H1 (cell line): ENCODE data around the gene SLC38A5. TPM values are rescaled to one million over a fixed set of nuclear protein-coding genes. Genes with fewer than 3 reads are reported as not detected.

Experiments
- CTCF ChIA-PET: fragments of 300-600 bp; sonication (Branson Sonifier 250); formaldehyde crosslinking; loops from one replicate; lab custom pipeline; 2021; ENCODE audit not compliant: partially characterized antibody; lab: Charles Lee
- POLR2A ChIA-PET: fragments of 300-600 bp; sonication (Branson Sonifier 250); formaldehyde crosslinking; loops from one replicate; lab custom pipeline; 2021; ENCODE audit warnings: inconsistent platforms; ENCODE audit not compliant: partially characterized antibody; lab: Charles Lee
- DNase-seq, 2 experiments: peaks; one replicate each; pipeline versions ENCODE4 v3.0.0 to v3.0.0-alpha.2; 2010 to 2022; ENCODE audit warnings: low spot score in 2 of 2, low read depth in 1 of 2, mixed read lengths in 1 of 2
- FAIRE-seq: peaks from 2 replicates; lab custom pipeline; 2011; peaks lifted over from hg19 to GRCh38; lab: Jason Lieb, UNC
- H2AFZ ChIP-seq: 2 replicates; pipeline ENCODE4 v1.8.1; 2012; ENCODE audit warnings: low read length, inconsistent platforms
- H2AK5ac ChIP-seq: 2 replicates; pipeline ENCODE4 v1.6.1; 2013; ENCODE audit warnings: low read depth, low read length
- H2BK120ac ChIP-seq: replicated peaks from 2 replicates; pipeline ENCODE3; 2013; ENCODE audit warnings: low read depth, low read length, inconsistent platforms
- H2BK12ac ChIP-seq: 2 replicates; pipeline ENCODE4 v1.6.1; 2013; ENCODE audit warnings: low read depth, low read length
- H2BK15ac ChIP-seq: 2 replicates; pipeline ENCODE4 v1.6.1; 2013; ENCODE audit warnings: low read length
- H2BK20ac ChIP-seq: 2 replicates; pipeline ENCODE4 v1.6.1; 2013; ENCODE audit warnings: low read length
- H2BK5ac ChIP-seq: 2 replicates; pipeline ENCODE4 v1.6.1; 2013; ENCODE audit warnings: low read depth, low read length
- H3K14ac ChIP-seq: 2 replicates; pipeline ENCODE4 v1.6.1; 2013; ENCODE audit warnings: inconsistent platforms; ENCODE audit not compliant: insufficient read length
- H3K18ac ChIP-seq: 2 replicates; pipeline ENCODE4 v1.6.1; 2013; ENCODE audit warnings: low read length; ENCODE audit errors: extremely low read depth
- H3K23ac ChIP-seq: 2 replicates; pipeline ENCODE4 v1.6.1; 2013; ENCODE audit warnings: inconsistent platforms; ENCODE audit not compliant: insufficient read length
- H3K23me2 ChIP-seq: 2 replicates; pipeline ENCODE4 v1.6.1; 2013; ENCODE audit warnings: low read depth, low read length
- H3K27ac ChIP-seq: 2 replicates; pipeline ENCODE4 v1.6.1; 2011; ENCODE audit warnings: low read depth, low read length, inconsistent platforms
- H3K27me3 ChIP-seq, 4 experiments: replicated peaks in 1 of 4; 1 replicate in 1 of 4; 2 replicates in 3 of 4; pipeline versions ENCODE4 v1.6.1 to v1.8.1; 2011 to 2013; ENCODE audit warnings: low read length in 3 of 4, mild to moderate bottlenecking in 3 of 4, inconsistent platforms in 2 of 4, mixed read lengths in 2 of 4, moderate library complexity in 1 of 4; ENCODE audit not compliant: control insufficient read depth in 3 of 4, insufficient read depth in 3 of 4; ENCODE audit errors: extremely low read depth in 1 of 4
- H3K36me3 ChIP-seq, 4 experiments: 2 replicates each; pipeline versions ENCODE4 v1.6.1 to v1.8.1; 2011 to 2013; ENCODE audit warnings: mild to moderate bottlenecking in 4 of 4, low read length in 3 of 4, moderate library complexity in 2 of 4, control low read depth in 1 of 4, inconsistent platforms in 1 of 4; ENCODE audit not compliant: insufficient read depth in 4 of 4, control insufficient read depth in 2 of 4
- H3K4ac ChIP-seq: replicated peaks from 2 replicates; pipeline ENCODE3; 2013; ENCODE audit warnings: low read length, low read depth, mixed read lengths, inconsistent platforms; ENCODE audit not compliant: insufficient read length
- H3K4me1 ChIP-seq, 4 experiments: replicated peaks in 1 of 4; 1 replicate in 1 of 4; 2 replicates in 3 of 4; pipeline versions ENCODE4 v1.6.1 to v1.8.1; 2011 to 2013; ENCODE audit warnings: low read length in 3 of 4, inconsistent platforms in 2 of 4, mixed read lengths in 1 of 4; ENCODE audit not compliant: insufficient read depth in 4 of 4, control insufficient read depth in 3 of 4
- H3K4me2 ChIP-seq, 2 experiments: 2 replicates each; pipeline versions ENCODE4 v1.6.1 to v1.8.1; 2011 to 2013; ENCODE audit warnings: low read depth in 2 of 2, low read length in 2 of 2, control low read depth in 1 of 2, inconsistent platforms in 1 of 2, mild to moderate bottlenecking in 1 of 2; ENCODE audit not compliant: insufficient read depth in 1 of 2
- H3K4me3 ChIP-seq, 4 experiments: fragments of 200-600, 300-600 bp in 1 of 4; sonication (generic), shearing (Covaris generic), sonication (Bioruptor Twin) in 1 of 4; 2 replicates each; pipeline versions ENCODE4 v1.5.1 to v1.8.1; 2011 to 2016; ENCODE audit warnings: low read length in 4 of 4, low read depth in 3 of 4, control low read depth in 2 of 4, inconsistent platforms in 2 of 4, mild to moderate bottlenecking in 2 of 4, mixed read lengths in 1 of 4, moderate library complexity in 1 of 4; ENCODE audit not compliant: insufficient read depth in 2 of 4; ENCODE audit errors: extremely low read depth in 1 of 4
- H3K56ac ChIP-seq: replicated peaks from 2 replicates; pipeline ENCODE3; 2013; ENCODE audit warnings: low read depth, mild to moderate bottlenecking, mixed read lengths, low read length, inconsistent platforms; ENCODE audit not compliant: insufficient read length
- H3K79me1 ChIP-seq: 2 replicates; pipeline ENCODE4 v1.6.1; 2013; ENCODE audit warnings: low read depth, low read length, control low read depth
- H3K79me2 ChIP-seq, 2 experiments: 2 replicates each; pipeline versions ENCODE4 v1.6.1 to v1.8.1; 2012 to 2013; ENCODE audit warnings: low read length in 2 of 2, mild to moderate bottlenecking in 2 of 2, inconsistent platforms in 1 of 2; ENCODE audit not compliant: insufficient read depth in 2 of 2, control insufficient read depth in 1 of 2
- H3K9ac ChIP-seq, 4 experiments: replicated peaks in 1 of 4; 1 replicate in 1 of 4; 2 replicates in 3 of 4; pipeline versions ENCODE4 v1.6.1 to v1.8.1; 2011 to 2013; ENCODE audit warnings: low read depth in 3 of 4, low read length in 3 of 4, control low read depth in 2 of 4, mild to moderate bottlenecking in 2 of 4, moderate library complexity in 2 of 4, inconsistent platforms in 1 of 4; ENCODE audit errors: extremely low read depth in 1 of 4
- H3K9me3 ChIP-seq, 2 experiments: 2 replicates each; pipeline versions ENCODE4 v1.6.1 to v1.8.1; 2012 to 2013; ENCODE audit warnings: mild to moderate bottlenecking in 2 of 2, moderate library complexity in 2 of 2, control low read depth in 1 of 2, inconsistent platforms in 1 of 2, low read depth in 1 of 2, low read length in 1 of 2, mixed read lengths in 1 of 2; ENCODE audit not compliant: insufficient read depth in 2 of 2
- H4K20me1 ChIP-seq, 2 experiments: replicated peaks in 1 of 2; 2 replicates each; pipeline versions ENCODE3 to v1.8.1; 2011 to 2013; ENCODE audit warnings: inconsistent platforms in 2 of 2, low read length in 2 of 2, mild to moderate bottlenecking in 1 of 2; ENCODE audit not compliant: insufficient read depth in 2 of 2, control insufficient read depth in 1 of 2
- H4K5ac ChIP-seq: 2 replicates; pipeline ENCODE4 v1.6.1; 2013; ENCODE audit warnings: low read length, low read depth, mixed read lengths, inconsistent platforms; ENCODE audit not compliant: insufficient read length
- H4K8ac ChIP-seq: 2 replicates; pipeline ENCODE4 v1.8.0; 2013; ENCODE audit warnings: mild to moderate bottlenecking, moderate library complexity, low read length, inconsistent platforms; ENCODE audit not compliant: insufficient read depth; ENCODE audit errors: extremely low read depth
- H4K91ac ChIP-seq: replicated peaks from 2 replicates; pipeline ENCODE3; 2013; ENCODE audit warnings: low read length, mixed read lengths, inconsistent platforms; ENCODE audit not compliant: insufficient read length
- BRCA1 ChIP-seq: IDR thresholded peaks from 2 replicates; pipeline ENCODE4 v1.6.1; 2012; ENCODE audit warnings: low read depth, low read length, improper control_type of control experiment
- CBX8 ChIP-seq: fragments of 300-800, 300-1000 bp; sonication (generic); IDR thresholded peaks from 2 replicates; pipeline ENCODE4 v1.7.1; 2016; ENCODE audit warnings: low read depth, low read length, borderline replicate concordance
- CHD2 ChIP-seq: IDR thresholded peaks from 2 replicates; pipeline ENCODE4 v1.6.1; 2012; ENCODE audit warnings: low read length, improper control_type of control experiment
- FOSL1 ChIP-seq: IDR thresholded peaks from 2 replicates; pipeline ENCODE4 v1.6.1; 2011; ENCODE audit warnings: mild to moderate bottlenecking, low read depth, low read length, moderate library complexity; ENCODE audit not compliant: insufficient read depth
- GABPA ChIP-seq: IDR thresholded peaks from 2 replicates; pipeline ENCODE4 v1.6.1; 2011; ENCODE audit warnings: mild to moderate bottlenecking, low read length, moderate library complexity, borderline replicate concordance; ENCODE audit not compliant: insufficient read depth
- HDAC2 ChIP-seq, 2 experiments: fragments of 300-600 bp in 1 of 2; sonication (generic) in 1 of 2; IDR thresholded peaks; 2 replicates each; pipeline ENCODE4 v1.6.1; 2011 to 2012; ENCODE audit warnings: low read depth in 2 of 2, low read length in 2 of 2, mild to moderate bottlenecking in 2 of 2, moderate library complexity in 2 of 2, borderline replicate concordance in 1 of 2, inconsistent platforms in 1 of 2
- KDM1A ChIP-seq: fragments of 200-600, 300-600 bp; sonication (generic); IDR thresholded peaks from 2 replicates; pipeline ENCODE4 v1.7.1; 2016; ENCODE audit warnings: mild to moderate bottlenecking, low read length, borderline replicate concordance
- MAFK ChIP-seq: IDR thresholded peaks from 2 replicates; pipeline ENCODE4 v1.6.1; 2012; ENCODE audit warnings: low read depth, mild to moderate bottlenecking, improper control_type of control experiment, low read length
- POU5F1 ChIP-seq: IDR thresholded peaks from 2 replicates; pipeline ENCODE4 v1.6.1; 2011; ENCODE audit warnings: low read depth, mild to moderate bottlenecking, low read length, moderate library complexity
- RAD21 ChIP-seq, 2 experiments: IDR thresholded peaks in 1 of 2; conservative IDR thresholded peaks in 1 of 2; 2 replicates each; pipeline ENCODE4 v1.6.1; 2011; ENCODE audit warnings: low read depth in 2 of 2, low read length in 2 of 2, improper control_type of control experiment in 1 of 2, inconsistent platforms in 1 of 2, mild to moderate bottlenecking in 1 of 2, moderate library complexity in 1 of 2
- SP1 ChIP-seq: IDR thresholded peaks from 2 replicates; pipeline ENCODE4 v1.6.1; 2011; ENCODE audit warnings: low read depth, low read length
- TBP ChIP-seq: IDR thresholded peaks from 2 replicates; pipeline ENCODE4 v1.6.1; 2011; ENCODE audit warnings: low read depth, low read length, improper control_type of control experiment
- ZNF274 ChIP-seq: IDR thresholded peaks from 2 replicates; pipeline ENCODE4 v1.7.0; 2012; ENCODE audit warnings: low read length, borderline replicate concordance; ENCODE audit errors: extremely low read depth
- WGBS, 2 experiments: shearing (Covaris generic) in 1 of 2; methylation state at CpG; one replicate each; pipeline versions ENCODE4 v1.1.6 to v1.1.7; 2013 to 2015; ENCODE audit warnings: low lambda C conversion rate in 2 of 2, mixed read lengths in 2 of 2, inconsistent platforms in 1 of 2, low coverage in 1 of 2, missing lambda C conversion rate in 1 of 2; ENCODE audit not compliant: insufficient replicate concordance in 2 of 2, insufficient coverage in 1 of 2, insufficient read length in 1 of 2; ENCODE audit errors: extremely low coverage in 1 of 2, missing lambda C conversion rate in 1 of 2; 5-methylcytosine and 5-hydroxymethylcytosine counted together
- polyA plus RNA-seq, 7 experiments: library from polyadenylated mRNA; depleted of rRNA in 3 of 7; stranded (reverse) in 5 of 7; unstranded in 2 of 7; fragments of >200 nt in 5 of 7; fragments of 200-250 nt in 2 of 7; gene quantifications; 1 replicate in 5 of 7; 2 replicates in 1 of 7; 4 replicates in 1 of 7; pipeline versions ENCODE4 v1.2.1 to v1.2.3, GENCODE V29; 2011 to 2013; ENCODE audit warnings: missing spikeins in 2 of 7, mixed read lengths in 2 of 7
- total RNA-seq: library from RNA; stranded (reverse); fragmentation: NEBNext Ultra II Directional; extraction: Animal tissue kit (Norgen Biotek cat#: 25700); gene quantifications from 2 replicates; pipeline ENCODE4 v1.2.1, GENCODE V29; 2021
- TF ChIP-seq, protein P1 (sequence below): IDR thresholded peaks from 2 replicates; pipeline ENCODE4 v1.6.1; 2011; ENCODE audit warnings: low read depth, mild to moderate bottlenecking, low read length; ENCODE audit not compliant: insufficient read depth

The SLC38A5 gene
- total and polyA plus RNA-seq, 2 of the 8 experiments (the other 6 are each of a cell fraction or from before 2014, with no cell fraction given): 70.9 to 106 TPM

DNA sequence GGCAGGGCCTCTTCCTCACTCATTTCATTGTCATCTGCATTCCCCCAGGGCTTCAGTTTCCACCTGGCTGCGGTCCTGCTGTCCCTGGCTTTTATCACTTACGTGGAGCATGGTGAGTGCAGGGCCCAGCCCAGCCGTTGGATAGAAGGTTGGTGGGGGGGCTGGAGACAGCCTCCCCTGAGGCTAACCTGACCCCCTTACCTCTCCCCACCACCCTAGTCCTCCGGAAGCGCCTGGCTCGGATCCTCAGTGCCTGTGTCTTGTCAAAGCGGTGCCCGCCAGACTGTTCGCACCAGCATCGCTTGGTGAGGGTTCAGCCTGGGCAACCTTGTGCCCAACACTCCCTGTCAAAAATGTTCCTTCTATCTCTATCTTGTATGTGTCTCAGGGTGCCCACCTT lies 45.8 kb upstream of the SLC38A5 start:
- Histone ChIP-seq H3K14ac (no peak overlapping the region), H3K27me3 (no peaks in the 10 kb centered on the region), H4K91ac (no peak overlapping the region), H2BK120ac (no peak overlapping the region), H3K27ac (no peak overlapping the region), H3K23ac (no peak overlapping the region), H4K8ac (no peak overlapping the region; the same call in 1 of the 2 replicates), H3K23me2 (no peaks in the 10 kb centered on the region), H3K9ac (no peak overlapping the region), H3K4me3 (no peak overlapping the region), H3K79me1 (no peaks in the 10 kb centered on the region), H3K56ac (no peak overlapping the region), H4K20me1 (no peaks in the 10 kb centered on the region), H3K9me3 (no peaks in the 10 kb centered on the region), H3K79me2 (no peaks in the 10 kb centered on the region), H2BK12ac (no peak overlapping the region), H2AFZ (no peak overlapping the region), H3K4me2 (no peak overlapping the region), H3K4me1 (no peaks in the 10 kb centered on the region), H4K5ac (no peak overlapping the region), H2BK20ac (no peak overlapping the region), H3K4ac (no peak overlapping the region), H3K18ac (no peak overlapping the region), H3K36me3 (peaks cover 0 to 2% (median 0%) of the 10 kb centered on the region in 4 experiments; a peak in 3 of 8 replicates), H2BK15ac (no peak overlapping the region), H2BK5ac (no peak overlapping the region), H2AK5ac (no peak overlapping the region)
- no peak for DNase-seq
- POLR2A ChIA-PET: no interaction called here
- CTCF ChIA-PET: no interaction called here
- 96% methylated on average over 8 of the region's 10 CpGs; no CpG with 5 or more reads in 1 of the 2 experiments for WGBS, 2 experiments
- no peak for FAIRE-seq
- no peak for TF ChIP-seq MAFK
- no peak for TF ChIP-seq SP1
- TF ChIP-seq, protein P1, sequence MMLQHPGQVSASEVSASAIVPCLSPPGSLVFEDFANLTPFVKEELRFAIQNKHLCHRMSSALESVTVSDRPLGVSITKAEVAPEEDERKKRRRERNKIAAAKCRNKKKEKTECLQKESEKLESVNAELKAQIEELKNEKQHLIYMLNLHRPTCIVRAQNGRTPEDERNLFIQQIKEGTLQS: no peak
- no peak for TF ChIP-seq RAD21 (IDR thresholded peaks at IDR 0.05 in 1 of 2, conservative IDR thresholded peaks at IDR 0.05 in 1 of 2; ENCODE audit: low read depth in 2 of 2, low read length in 2 of 2)
- no peak for TF ChIP-seq CBX8
- no peak for TF ChIP-seq KDM1A
- TF ChIP-seq BRCA1: no peak
- no peak for TF ChIP-seq HDAC2 (IDR thresholded peaks at IDR 0.05; ENCODE audit: borderline replicate concordance in 1 of 2, low read depth in 2 of 2, low read length in 2 of 2)
- TF ChIP-seq FOSL1: no peak
- TF ChIP-seq TBP: no peak
- TF ChIP-seq ZNF274: no peak
- TF ChIP-seq GABPA: no peak
- TF ChIP-seq CHD2: no peak
- TF ChIP-seq POU5F1: no peak
